GM19395 (cell line): Measurements from ENCODE around the gene APBA3.
"Not testable (repeated sequence)": the region's sequence is repeated elsewhere in the genome, so short reads cannot be mapped to it uniquely, and the experiment has no call there.

Experiments
- ATAC-seq: cut with Tn5 transposase; IDR thresholded peaks from one replicate; pipeline ENCODE4 v1.9.1; 2021; ENCODE audit warnings: mild to moderate bottlenecking, moderate library complexity; ENCODE audit not compliant: unreplicated experiment

The APBA3 gene

DNA sequence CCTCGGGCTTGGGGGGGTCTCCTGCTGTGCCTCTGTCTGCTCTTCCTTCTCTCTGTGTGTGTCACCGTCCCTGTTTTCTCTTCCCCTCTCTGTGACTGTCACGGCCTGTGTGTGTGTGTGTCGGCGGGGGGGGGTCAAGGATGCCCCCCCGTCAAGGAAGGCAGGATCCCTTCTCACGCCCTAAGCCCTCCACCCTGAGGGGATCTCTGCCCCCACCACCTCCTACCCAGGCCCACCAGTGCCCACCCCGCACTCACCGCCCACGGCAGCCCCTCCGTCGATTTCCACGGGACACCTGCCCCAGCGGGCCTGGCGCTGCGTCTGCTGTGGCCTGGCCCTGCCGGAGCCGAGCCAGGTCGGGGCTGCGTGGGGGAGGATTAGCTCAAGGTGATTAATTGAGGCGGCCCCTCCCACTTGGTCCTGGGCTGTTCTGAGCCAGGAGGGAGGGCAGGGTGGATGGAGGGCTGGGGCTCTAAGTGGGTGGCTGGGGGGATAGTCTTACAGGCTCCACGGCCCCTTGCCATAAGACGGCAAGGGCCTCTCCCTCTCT is 10.5 kb upstream of the APBA3 start, which contains the start of gene RAX2:
RAX2 (minus strand) TSS at position 323 of the 550 bp plus-strand sequence. CDS start 486 bp downstream, outside the sequence.
- no peak for ATAC-seq

DNA sequence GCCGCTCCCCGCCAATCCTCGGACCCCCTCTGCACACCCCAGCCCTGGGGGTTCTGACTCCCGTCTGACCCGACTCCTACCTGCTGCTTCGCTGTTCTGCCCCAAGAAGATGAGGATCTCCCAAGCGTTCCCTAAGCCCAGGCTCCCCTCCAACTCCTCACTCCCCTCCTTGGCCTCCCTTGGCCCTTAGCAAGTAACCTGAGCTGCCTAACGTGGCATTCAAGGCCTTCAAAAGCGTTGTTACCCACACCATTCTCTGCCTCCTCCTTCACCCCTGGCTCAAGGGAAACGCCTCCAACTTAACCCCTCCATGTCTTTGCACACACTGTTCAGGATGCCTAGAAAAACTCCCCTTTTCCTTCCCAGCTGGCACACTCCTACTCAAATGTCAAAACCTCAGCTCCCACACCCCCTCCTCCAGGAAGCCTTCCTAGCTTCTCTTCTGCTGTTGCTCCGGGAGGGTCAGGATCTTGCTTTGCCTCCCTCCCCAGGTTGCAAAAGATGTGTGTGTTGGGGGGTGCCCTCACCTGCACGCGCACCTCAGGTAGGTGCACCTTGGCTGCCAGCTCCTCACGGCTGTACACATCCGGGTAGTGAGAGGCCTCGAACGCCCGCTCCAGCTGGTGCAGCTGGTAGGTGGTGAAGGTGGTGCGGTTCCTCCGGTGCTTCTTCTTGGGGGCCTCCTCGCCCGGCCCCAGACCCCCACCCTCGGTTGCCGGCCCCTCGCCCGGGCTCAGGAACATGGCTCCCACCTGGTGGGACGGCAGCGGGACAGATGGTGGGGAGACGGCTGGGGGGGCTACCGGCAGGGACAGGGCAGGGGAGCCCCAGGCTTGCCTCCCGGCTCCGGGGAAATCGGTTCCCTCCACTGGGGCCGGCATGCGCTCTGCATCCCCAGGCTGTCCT is 9.8 kb upstream of the APBA3 start:
- no peak for ATAC-seq

DNA sequence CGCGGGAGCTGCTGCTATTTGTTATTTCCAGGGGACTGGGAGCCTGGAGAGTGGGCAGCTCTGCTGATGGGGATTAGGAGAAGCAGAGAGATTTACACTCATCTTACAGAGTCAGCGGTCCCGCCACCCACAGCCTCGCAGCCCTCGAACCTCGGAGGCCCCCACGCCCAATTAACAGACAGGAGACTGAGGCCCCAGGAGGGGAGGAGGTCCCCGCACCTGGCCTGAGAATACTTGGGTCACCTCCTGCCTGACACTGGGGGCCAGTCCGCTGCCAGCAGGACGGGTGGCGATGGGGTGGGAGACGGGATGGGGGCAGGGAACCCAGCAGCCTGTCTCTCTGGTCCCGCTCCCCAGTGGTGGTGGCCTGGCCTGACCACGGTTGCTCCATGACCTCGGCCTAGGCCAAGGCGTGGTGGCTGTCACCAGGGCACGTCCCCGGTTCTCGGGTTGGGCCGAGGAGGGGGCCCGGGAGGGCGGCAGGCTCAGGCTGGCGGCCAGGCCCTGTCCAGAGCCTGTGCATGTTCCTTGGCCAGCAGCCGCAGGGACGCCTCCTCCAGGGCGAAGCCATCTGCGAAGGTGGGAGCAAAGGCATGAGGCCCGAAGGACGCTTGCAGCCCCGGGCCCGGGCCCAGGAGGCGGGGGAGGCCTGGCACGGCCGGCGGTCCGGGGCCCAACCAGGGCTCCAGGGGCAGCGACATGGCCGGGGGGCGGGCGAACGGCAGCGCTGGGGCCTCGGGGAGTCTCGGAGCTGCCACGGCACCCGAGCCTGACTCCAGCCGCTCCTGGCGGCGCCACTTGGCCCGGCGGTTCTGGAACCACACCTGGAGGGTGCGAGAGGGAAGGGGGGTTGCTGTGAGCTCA is 8.9 kb upstream of the APBA3 start:
- no peak for ATAC-seq

DNA sequence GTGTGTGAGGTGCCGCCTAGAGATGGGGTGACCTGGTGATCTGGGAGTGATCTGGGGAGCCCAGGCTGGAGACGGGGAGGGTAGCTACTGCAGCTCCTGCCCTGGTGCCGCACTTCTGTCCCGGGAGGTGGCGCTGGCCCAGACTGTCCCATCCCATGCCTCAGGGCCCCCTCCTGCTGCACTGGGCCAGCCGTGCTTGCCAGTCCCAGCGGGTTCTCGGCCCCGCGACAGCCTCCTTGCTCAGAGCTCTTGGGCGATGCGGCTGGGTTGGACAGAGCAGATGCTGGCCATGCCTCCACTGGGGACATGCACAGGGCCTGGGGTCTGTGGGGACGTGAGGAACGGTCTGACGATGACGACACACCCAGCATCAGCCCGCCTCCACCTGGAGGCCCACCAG is 8.0 kb upstream of the APBA3 start:
- ATAC-seq: no peak

DNA sequence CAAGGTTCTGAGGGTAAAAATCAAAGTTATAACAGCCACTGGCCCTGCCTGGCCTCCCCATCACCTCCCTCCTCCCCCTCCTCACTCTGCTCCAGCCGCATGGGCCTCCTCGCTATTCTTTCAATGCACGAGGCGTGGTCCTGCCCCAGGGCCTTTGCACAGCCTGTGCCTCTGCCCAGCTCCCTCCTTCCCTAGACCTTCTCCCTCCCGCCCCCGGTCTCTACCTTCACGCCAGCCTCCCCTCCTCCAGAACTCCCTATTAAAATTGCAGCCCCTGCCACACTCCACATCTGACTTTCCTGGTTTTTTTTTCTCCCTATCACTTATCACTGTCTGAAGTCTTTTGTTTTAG is 7.2 kb upstream of the APBA3 start:
- no peak for ATAC-seq

DNA sequence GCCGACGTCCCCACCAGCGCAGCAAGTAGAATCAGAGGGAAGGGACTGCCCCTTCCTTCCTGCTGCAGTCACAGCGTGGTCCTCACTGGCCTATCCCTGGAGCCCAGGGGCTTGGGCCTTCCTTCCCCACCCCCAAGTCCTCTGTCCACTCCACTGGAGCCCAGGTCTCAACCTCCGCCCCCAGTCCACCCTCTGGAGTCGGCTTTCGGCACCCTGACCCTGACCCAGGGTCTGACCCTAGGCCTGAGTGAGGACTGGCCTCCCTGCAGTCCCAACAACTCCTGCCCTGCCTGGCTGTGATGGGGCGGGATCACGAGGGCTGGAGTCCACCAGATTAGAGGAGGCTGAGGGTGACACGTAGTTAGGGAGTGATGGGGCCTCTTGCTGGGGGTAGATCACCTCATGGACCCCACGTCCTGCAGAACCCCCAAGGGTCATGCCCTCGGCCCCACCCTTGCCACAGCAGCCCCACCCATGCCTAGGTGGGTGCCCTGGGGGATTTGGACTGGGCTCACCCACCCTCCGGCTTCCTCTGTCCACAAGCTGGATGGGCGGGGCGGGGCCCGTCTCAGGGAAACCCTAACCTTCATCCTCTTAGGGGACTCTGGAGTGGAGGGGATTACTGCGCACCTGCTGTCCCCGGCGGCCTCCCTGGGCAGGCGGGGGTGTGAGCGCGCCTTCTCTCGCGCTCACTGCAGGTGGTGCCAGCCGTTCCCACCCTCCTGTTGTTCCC is 6.7 kb upstream of the APBA3 start:
- no peak for ATAC-seq

DNA sequence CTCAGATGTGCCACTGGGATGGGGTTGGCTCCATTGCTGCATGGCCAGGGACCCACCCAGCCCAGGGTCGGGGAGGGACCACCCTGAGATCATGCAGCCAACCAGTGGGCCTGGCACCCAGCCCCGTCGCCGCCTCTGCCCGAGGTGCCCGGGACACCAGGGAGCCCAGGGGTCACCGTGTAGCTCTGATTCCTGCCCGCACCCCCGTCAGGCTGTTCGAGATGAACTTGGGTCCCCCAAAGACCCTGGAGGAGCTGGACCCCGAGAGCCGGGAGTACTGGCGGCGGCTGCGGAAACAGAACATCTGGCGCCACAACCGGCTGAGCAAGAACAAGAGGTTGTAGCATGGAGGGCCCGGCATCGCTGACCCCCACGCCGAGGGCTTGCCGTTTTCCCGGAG is 5.6 kb upstream of the APBA3 start:
- no peak for ATAC-seq

DNA sequence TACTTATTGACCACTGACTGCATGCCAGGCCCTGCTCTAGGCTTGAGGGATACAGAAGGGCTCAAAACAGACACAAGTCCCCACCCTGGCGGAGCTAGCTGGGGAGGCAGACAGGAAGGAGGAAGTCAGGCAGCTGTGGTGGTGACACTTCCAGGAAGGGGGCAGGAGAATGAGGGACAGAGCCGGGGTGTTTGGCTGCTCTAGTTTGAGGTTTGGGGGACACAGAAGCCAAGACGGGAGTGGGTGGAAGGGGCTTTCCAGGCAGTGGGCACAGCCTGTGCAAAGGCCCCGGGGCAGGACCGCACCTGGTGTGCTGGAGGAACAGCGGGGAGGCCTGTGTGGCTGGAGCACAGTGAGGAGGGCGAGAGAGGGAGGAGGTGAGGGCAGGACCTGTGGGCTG is 5.0 kb upstream of the APBA3 start:
- no peak for ATAC-seq

DNA sequence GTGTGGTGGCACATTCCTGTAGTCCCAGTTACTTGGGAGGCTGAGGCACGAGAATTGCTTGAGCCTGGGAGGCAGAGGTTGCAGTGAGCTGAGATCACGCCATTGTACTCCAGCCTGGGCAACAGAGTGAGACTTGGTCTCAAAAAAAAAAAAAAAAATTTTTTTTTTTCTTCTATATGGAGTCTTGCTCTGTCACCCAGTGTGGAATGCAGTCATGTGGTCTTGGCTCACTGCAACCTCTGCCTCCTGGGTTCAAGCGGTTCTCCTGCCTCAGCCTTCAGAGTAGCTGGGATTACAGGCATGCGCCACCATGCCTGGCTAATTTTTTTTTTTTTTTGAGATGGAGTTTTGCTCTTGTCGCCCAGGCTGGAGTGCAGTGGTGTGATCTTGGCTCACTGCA is 4.3 kb upstream of the APBA3 start:
- not testable (repeated sequence) for ATAC-seq

DNA sequence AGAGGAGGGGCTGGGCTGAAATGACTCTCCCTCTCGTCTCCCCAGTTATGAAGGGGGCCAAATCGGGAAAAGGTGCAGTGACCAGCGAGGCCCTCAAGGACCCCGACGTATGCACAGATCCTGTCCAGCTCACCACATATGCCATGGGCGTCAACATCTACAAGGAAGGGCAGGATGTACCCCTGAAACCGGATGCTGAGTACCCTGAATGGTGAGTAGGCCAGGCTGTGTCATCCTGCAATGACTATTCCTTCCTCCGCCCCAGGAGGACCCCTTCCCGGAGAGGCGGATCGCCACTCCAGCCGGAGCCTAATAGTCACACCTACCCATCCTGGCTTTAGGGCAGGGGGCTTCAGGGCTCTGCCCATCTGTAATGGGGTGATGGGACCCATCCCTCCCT is 3.6 kb upstream of the APBA3 start:
- no peak for ATAC-seq

DNA sequence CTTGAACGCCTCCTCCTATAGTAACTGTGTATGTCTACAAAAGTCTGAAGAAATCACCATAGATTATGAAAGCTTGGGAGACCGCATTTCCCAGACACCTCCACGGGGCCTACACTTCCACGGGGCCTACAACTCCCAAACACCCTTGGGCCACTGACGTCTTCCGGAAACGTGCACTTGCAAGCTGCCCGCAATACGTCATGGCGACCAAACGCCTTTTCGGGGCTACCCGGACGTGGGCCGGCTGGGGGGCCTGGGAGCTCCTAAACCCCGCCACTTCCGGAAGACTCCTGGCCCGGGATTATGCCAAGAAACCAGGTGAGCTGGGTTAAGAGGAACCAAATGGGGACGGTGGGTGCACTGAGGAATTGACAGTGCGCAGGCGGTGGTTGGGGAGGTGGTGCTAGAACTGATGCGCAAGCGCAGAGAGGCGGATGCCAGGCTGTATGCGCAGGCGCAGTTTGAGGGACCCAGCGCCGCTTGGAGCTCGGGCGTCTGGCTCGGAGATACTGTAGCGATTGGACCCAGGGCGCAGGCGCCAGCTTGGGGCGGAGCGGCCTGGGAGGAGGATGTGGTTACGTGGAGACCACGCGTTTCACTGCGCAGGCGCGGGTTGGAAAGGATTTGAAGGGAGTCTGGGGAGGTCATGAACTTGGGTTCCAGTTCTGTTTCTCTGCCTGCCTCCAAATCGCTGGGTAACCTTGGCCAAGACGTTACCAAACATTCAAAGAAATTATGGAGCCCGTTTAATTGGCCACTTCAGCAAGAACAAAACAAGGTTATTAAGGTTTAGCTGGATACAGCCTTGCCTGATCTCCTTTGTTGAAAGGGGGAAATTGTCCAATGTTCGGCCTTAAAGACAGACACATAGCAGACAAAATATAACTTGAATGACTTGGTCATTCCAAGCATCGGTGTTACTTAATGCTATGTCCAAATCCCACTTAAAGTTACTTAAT is 1.3 kb upstream of the APBA3 start, which contains the start of gene MRPL54:
MRPL54 (plus strand) TSS at position 182 of the 959 bp plus-strand sequence; CDS start at position 201, 19 bp downstream.
- peak; percentile 74 for ATAC-seq

DNA sequence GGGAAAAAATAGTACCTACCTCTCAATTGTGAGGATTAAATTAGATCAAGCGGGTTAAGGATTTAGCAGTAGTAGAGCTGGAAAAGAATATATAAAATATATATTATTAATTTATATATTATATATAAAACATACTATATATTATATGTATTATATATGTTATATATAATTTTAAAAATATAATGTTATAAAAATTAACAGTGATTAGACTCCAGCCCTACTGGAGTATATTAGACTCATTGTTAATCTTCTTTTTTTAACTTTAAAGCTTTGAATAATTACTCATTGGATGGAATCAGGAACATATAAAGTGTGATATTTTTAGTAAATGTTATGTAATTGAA is 610 bp upstream of the APBA3 start:
- ATAC-seq: no peak

DNA sequence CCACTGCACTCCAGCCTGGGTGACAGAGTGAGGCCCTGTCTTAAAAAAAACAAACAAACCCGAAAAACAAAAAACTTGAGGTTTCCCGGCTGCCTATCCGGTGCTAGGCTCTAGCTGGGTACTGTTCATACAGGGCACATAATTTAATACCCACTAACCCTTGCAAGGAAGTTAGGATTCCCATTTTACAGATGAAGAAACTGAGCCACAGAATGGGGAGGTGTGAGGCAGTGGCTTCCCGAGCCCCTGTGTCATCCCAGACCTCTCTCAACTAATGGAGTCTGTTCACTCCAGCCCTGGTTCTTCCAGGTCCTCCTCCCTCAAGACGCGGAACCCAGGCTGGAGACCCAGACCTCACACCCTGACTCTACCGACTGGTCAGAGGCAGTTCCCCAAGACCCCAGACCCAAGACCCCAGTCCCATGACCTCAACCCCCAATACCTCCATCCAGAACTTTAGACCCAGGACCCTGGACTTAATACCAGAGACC is 576 bp downstream of the APBA3 start:
- no peak for ATAC-seq

DNA sequence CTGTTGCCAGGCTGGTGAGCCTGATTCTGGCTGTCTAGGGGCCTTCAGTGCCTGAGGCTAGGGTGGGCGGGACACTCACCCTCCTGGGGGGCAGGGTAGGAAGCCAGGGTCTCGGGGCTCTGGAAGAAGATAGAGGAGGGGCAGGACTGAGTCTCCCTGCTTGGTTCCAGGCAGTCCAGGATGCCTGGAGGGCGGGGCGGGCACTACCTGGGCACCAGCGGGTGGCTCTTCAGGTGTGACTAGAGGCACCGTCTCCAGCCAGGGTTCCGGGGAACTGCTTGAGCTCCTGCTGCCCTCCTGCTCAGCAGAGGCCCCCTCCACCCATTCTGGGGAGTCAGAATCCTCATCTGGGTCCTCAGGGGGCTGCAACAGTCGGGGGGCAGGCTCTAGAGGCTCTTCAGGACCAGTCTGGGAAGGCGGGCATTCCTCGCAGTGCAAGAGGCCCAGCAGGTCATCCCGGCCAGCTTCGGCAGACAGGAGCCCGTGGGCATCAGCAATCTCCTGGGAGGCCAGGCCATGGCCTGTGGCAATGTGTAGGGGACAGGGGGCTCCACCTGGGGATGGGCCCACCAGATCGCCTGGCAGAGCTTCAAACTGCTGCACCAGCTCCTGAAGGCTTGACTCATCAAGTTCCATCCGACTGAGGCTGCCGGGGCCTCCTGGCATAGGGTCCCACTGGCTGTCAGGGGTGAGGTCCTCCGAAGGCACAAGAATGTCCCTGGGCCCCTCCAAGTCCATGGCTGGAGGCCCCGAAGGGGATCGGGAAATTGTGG is 1.8 kb downstream of the APBA3 start:
- no peak for ATAC-seq

DNA sequence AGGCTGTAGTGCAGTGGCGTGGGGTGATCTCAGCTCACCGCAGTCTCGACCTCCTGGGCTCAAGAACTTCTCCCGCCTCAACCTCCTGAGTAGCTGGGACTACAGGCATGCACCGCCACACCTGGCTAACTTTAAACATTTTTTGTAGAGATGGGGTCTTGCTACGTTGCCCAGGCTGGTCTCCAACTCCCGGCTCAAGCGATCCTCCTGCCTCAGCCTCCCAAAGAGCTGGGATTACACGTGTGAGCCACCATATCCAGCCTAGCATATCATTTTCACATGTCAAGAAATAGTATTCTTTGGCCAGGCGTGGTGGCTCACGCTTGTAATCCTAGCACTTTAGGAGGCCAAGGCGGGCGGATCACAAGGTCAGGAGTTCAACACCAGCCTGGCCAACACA is 3.2 kb downstream of the APBA3 start:
- not testable (repeated sequence) for ATAC-seq

DNA sequence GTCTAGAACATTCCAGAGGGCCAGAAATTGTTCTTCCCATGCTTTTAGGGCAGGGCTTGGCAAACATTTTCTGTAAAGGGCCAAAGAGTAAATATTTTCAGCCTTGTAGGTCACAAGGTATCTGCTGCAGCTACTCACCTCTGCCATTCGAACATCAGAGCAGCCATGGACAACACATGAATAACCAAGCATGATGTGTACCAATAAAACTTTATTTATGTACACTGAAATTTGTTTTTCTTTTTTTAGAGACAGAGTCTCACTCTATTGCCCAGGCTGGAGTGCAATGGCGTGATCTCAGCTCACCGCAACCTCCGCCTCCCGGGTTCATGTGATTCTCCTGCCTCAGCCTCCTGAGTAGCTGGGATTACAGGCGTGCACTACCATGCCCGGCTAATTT is 3.8 kb downstream of the APBA3 start:
- ATAC-seq: not testable (repeated sequence)

DNA sequence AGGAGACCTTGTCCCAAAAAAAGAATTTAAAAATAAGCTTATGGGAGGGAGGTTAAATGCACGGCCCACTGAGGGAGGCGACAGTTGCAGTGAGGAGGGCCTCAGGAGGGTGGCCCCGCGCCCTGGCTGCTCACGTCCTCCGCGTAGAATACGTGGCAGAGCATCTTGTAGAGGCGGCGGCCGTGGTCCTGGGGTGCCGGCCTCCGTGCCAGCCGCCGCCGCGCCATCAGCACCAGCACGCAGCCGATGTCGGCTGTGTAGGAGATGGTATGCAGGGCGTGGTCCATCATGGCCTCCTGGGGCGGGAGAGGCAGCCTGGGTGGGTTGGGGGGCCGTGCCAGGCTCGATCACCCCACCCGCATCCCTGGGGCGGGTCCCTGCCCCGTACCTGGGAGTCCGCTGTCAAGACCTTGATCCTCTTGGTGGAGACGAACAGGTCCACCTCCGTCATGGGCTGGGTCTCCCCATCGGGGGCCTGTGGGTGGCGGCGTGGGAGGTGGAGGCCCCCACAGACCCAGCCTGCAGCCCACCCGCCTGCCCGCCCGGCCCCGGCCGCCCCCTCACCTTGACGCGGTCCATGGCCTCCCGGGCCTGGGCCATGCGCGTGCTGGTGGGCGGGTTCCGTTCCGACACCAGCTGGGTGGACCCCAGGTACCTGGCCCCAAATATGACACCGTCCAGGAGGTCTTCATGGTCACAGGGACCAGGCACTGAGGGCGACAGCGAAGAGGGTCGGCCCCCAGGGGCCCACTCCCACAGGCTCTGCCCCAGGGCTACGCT is 7.7 kb downstream of the APBA3 start:
- ATAC-seq: no peak

DNA sequence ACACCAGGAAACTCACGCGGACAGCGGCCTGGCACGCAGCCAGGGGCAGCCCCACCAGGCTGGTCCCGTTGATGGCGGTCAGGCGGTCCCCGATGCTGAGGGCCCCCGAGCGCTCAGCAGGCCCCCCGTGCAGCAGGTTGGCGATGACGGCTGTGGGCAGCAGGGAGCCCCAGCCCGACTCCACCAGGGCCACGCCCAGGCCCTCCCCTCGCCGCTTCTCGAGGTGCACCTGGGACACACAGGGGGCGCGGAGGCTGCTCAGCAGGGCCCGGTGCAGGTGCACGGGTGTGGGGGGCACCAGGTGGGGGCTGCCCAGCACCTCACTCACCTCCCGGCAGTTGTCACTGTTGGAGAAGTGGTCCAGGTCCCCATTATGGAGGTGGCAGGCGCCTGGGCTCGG is 9.0 kb downstream of the APBA3 start:
- ATAC-seq: no peak
